Embryonic facial prominence (tissue), 1 donor: Measurements from ENCODE around the gene LYZL1.
"Not testable (repeated sequence)": the region's sequence is repeated elsewhere in the genome, so short reads cannot be mapped to it uniquely, and the experiment has no call there.

Source experiments
- DNase-seq: peaks from one replicate; pipeline ENCODE4 v3.0.0-alpha.2; 2016; ENCODE audit errors: extremely low spot score

Gene LYZL1

DNA sequence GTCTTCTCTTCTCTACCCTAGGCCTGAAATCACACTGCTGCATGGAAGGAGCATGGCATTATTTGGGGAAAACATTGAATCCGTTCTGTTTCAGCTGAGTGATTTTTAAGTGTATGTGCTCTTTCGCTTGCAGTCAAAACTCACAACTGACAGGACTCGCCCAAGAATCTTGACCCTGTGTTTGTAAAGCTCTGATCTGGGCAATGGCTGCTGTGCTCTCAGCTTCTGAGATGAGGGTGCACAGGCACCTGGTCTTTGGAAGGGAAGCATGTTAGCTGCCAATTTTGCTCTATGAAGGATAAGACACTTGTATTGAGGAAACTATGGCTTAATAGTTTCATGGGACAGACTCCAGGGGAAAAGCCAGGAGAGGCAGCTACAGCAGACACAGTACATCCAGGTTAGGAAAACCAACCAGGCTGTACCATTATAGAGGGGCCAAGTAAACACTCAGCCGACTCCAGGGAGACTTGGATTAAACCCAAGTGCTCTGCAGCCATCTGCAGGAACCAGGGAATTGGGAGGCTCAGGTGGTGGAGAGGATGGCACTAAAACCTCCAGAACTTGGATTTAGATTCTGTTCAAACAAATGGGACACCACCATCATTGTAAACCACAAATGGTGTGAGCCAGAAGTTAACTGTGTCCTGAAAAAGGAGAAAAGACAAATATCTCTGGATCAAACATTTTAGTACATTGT is 43.3 kb downstream of the LYZL1 start:
- no peak for DNase-seq

DNA sequence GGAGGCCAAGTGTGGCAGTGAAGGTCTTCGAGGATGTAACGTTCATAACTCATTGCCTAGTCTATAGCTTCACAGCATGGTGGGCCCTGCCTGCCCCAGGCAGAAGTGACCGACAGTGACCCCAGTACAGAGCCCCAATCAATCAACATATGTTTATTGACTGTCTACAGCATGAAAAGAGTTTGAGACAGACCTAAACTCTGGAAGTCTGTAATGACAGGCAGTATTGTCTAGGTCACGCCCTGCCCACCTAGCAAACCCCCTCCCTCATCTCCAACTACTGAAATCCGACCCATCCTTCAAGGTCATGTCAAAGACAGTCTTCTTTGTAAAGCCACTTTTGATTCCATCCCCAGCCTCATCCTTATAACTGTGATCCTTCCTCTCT is 43.9 kb downstream of the LYZL1 start:
- DNase-seq, result no peak

DNA sequence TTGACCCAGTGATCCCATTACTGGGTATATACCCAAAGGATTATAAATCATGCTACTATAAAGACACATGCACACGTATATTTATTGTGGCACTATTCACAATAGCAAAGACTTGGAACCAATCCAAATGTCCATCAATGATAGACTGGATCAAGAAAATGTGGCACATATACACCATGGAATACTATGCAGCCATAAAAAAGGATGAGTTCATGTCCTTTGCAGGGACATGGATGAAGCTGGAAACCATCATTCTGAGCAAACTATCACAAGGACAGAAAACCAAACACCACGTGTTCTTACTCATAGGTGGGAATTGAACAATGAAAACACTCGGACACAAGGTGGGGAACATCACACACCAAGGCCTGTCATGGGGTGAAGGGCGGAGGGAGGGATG is 48.7 kb downstream of the LYZL1 start:
- not testable (repeated sequence) for DNase-seq

DNA sequence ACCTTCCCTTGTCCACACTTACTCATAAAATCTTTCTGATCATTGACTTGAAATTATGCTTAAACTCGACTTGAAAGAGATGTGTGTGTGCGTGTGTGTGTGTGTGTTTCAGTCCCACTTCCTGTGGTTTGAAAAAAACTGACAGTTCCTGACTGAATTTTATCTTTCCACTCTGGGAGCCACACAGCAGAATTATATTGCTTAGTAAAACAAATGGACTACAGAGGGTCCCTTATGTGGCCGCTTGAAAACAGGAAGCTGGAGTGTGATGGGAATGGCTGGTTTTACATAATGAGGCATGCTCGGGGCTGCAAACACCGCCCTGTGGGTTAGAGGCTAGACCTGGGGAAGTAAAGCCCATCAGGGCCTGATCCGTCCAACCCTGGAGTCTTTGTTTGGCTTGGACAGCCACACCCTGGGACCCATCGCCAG is 54.8 kb downstream of the LYZL1 start:
- no peak for DNase-seq

DNA sequence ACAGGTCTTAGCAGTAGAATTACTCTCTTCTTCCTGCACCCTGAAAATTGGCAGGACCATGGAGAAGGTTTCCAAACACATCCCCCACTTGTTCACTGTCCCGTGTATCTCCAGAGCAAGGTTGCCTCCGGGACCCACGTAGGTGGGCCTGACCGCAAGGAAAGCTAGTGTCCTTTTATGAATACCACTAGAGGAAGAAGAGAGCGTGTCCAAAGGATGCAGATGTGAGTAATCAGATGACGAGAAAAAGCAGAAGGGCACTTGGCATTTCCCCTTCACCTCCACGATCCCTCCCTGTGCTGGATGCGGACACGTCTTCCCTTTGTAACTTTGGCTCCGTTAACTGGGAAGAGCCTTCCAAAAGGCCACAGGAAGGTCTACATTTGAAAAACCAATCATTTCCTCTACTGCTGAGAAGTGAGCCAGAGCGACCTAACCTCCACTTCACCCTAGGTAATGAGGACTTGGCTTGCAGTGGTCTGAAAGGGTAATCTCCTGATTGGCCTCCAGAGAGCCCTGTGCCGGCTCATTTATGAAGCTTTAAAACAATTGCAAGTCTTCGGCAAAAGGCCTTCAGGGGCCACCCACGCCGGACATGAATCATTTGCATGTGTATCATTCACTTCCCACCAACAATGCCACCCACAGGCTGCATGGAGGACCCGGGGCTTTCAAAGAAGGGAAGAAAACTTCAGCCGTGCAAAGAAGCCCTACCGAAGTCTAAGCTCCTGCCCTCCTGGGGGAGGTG is 55.4 kb downstream of the LYZL1 start:
- DNase-seq, result no peak

DNA sequence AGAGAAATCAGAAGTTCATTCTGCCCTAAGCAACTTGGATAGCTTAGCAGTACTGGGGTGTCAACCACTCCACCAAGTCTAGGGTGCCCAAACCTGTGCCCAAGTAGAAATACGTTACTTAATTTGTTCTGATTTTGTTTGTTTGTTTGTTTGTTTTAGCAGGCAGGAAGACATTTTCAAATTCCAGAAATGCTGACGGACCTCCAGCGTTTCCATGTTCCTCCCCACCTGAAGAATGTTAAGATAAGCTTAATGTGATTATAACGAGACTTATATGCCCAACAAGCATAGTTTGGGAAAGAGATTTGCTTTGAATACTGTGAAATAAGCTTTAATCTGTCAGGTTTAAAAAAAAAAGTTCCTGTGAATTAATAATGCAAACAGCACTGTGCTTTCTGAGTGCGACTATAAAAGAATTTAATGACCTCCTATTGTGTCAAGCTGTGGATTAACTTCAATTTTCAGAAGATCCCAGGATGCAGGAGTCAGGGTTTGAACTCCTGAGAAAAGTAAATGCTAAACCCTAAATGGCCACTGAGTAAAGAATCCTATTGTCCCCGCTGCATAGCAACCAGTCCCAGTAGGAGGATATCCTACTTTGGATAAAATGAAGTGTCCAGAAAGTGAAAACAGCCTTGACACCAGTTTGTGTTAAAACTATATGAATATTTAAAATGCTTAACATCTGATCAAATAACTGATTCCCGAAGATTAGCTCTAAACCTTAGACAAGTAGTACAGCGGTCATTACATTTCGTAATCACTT is 56.5 kb downstream of the LYZL1 start:
- DNase-seq, result no peak

DNA sequence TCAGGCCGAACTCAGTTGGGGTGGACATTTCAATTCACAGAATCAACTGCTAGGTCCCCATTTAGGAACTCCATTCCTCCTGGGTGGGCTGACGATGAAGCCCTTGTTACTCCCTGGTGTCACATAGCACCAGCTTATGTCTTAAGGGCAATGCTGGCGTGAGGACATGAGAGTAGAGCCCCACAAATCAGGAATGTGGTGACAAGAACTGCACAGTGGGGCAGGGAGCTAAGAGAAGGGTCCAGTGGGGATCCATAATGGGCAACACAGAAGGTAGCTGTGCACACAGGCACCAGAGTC is 57.0 kb downstream of the LYZL1 start:
- DNase-seq, result no peak

DNA sequence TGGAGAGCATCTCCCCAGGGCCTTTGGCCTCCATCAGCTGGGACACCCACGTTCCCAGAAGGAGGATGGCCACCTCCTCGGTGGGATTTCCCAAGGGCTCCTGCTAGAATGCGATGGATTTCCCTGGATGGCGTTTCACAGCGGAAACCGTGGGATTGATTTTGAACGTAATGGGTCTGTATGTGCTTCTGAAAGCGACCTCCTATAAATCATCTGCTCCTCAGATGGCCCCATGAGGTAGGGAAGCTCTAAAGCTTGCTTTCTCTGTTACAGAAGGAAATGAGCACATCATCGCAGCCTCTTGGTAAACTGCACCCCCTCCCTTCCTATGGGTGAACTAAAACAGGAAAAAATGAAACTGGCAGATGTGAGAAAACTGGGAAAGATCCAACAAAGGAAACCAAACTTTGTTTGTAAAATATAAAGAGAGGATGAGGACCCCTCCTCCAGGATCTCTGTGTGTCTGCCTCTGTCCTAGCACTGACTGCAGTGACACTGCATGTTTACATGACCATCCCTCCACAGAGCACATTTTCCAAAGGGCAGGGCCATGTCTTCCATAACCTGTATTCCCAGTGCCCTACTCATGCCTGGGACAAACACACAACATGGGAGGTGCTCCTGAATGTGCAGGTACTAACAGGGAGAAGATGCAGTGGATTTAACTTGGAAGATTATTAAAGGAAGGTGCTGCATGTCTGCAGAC is 57.6 kb downstream of the LYZL1 start:
- no peak for DNase-seq

DNA sequence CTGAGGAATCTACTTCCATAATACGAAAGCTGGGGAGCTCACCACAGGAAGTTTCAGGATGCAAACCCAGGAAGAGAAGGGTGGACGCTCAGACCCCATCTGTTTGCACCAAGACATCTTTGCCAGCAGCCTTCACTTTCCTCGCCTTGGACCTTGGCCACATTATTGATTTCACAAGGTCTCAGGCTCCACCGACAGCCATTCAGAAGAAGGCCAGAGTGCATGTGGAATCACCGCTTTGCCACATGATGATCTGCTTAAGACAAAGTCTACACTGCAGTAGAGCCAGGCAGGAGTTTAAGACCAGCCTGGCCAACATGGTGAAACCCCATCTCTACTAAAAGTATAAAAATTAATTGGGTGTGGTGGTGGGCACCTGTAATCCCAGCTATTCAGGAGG is 60.0 kb downstream of the LYZL1 start:
- no peak for DNase-seq

DNA sequence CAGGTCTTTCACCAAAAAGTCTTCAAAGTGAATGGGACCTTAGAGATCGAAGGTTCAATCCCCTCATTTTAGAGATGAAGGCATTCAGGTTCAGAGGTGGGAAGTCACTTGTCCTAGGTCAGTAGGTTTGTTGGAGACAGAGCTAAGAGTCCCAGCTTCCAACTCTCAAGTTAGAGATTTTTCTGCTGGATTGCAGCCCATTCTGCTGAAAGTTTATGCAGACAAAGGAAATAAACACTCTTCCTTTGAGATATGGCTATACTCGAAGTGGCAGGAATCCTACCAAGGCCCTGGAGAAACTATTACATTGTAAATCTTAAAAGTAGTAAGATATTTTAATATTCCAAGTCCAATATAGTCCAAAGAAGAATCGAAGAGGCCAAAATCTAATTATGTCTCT is 64.4 kb downstream of the LYZL1 start:
- DNase-seq, result no peak

DNA sequence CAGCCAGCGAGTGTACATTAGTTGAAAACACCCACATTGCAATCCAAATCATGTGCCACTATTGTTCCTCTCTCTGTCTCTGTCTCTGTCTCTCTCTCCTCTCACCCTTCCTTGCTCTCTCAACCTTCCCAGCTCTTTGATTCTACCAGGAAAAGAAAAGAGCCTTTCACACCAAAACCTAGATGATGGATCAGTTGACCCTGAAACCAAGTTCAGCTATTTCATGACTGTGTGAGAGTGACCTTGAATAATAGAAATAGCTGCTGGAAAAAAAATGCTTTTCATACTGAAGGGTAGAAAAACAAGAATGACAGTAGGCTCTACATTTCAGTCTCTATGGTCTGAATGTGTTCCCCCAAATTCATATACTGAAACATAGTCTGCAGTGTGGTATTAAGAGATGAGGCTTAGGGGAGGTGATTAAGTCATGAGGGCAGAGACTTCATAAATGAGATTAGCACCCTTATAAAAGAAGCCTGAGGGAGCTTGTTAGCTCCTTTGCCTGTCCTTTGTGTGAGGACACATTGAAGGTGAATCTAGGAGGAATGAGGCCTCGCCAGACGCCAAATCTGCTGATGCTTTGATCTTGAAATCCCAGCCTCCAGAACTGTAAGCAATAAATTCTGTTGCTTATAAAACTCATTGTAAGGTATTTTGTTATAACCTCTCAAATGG is 65.2 kb downstream of the LYZL1 start:
- DNase-seq, result no peak

DNA sequence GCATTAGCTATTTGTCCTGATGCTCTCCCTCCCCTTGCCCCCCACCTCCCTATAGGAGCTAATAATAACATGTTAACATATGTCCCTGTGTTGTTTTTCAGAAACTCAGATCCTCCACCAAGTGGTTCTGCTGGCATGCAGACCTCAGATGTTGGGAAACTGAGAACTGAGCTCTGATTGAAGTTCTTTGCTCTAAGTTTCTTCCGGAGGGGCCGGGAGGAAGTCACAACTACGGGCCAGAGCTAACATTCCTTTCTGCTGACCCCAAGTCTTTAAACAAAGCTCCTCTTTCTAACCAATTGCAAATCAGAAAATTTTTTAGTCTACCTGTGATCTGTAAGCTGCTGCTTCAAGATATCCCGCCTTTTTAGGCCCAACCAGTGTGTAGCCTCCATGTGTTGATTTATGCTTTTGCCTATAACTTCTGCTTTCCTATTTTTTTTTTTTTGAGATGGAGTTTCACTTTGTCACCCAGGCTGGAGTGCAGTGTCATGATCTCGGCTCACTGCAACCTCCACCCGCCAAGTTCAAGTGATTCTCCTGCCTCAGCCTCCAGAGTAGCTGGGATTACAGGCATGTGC is 66.6 kb downstream of the LYZL1 start:
- no peak for DNase-seq

DNA sequence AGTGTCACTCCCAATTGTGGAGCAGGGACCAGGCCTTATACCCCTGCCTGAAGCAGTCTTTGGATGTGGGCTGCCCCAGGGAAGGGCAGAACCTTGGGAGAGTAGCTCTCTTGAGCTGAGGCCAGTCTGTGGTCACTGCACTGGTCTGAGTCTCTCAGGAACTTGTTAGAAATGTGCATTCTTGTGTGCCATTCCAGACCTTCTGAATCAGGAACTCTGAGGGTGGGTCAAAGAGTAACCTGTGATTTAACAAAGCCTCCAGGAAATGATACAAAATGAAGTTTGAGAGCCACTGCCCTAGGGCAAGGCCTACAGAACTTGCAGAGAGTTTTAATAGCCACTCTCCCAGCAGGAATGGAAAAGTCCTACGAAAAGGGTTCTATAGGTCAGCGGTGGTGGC is 68.1 kb downstream of the LYZL1 start:
- no peak for DNase-seq

DNA sequence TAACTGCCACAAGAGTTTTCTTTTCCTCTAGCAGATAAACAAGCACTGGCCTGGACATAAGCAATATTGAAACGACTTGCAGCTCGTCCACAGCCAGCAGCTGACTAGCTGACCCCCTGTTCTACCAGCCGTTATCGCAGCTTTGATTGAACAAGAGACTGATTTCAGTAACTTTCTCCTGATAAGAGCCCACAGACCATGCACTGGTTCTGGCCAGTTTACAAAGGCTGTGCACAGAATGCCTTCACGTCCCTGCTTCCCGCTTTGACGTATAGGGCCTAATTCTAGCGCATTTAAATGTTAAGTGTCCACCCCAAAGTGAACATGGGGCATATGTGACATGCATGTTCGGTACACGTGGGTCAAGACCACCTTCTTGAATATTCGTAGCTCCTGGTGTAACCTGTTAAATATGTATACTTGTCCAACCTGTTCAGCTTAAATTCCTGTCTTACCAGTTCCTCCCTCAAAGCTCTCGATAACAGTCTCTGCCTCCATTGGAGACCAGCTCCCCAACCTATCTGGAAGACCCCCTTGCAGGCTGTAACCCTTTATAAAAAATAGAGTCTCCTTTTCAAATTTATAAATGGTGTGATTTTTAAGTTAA is 69.2 kb downstream of the LYZL1 start:
- DNase-seq, result no peak

DNA sequence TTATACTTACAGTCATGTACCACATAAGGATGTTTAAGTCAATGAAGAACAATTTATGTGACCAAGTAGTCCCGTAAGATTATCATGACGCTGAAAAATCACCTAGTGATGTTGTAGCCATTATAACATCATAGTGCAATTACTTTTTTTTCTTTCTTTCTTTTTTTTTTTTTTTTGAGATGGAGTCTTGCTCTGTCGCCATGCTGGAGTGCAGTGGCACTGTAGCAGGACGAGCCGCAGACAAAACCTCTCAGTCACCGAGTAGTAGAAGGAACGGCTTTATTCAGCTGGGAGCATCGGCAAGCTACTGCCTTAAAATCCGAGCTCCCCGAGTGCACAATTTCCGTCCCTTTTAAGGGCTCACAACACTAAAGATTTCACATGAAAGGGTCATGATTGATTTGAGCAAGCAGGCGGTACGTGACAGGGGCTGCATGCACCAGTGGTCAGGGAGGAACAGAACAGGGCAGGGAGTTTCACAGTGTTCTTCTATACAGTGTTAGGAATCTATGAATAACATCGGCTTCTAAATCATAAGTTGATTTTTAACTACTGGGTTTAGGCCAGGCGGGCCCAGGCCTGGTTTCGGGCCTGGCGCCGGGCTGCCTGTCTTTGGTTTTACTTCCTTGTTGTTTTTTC is 71.5 kb downstream of the LYZL1 start:
- not testable (repeated sequence) for DNase-seq
